ENCODE data around the gene TNP2. TPM values are rescaled to one million over a fixed set of nuclear protein-coding genes. Genes with fewer than 3 reads are reported as not detected.

The TNP2 gene
- total and polyA plus RNA-seq, 9 of the 15 experiments (the other 6 are each of a cell fraction or from before 2014, with no cell fraction given): not detected

DNA sequence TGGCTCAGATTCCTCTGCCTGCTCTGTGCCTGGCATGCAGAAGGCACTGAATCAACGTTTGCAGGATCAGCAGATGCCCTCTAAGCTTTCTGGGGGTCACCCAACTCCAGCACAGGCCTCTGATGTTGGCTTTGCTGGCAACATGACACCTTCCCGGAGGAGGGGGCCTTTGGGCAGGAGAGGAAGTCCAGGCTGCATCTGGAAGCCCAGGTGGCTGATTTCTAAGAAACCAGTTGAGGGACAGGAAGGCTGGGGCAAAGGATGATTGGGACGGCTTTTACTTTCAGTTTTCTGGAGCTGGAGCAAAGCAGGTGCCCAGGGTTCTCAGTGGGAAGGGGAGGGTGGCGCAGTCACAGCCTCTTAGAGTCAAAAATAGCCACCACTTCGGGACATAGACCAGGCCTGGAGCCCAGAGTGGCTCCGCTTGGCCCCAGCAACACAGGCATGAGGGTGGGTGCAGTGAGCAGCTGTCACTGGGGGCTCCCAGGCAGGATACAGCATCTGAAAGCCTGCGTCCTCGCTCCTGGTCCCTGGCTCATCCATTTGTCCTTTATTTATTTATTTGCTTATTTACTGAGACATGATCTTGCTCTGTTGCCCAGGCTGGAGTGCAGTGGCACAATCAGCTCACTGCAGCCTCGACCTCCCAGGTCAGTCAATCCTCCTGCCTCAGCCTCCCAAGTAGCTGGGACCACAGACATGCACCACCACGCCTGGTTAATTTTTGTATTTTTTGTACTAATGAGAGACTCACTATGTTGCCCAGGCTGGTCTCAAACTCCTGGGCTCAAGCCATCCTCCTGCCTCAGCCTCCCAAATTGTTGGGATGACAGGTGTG, 28.3 kb downstream of the TNP2 start (continued):
- TF ChIP-seq, protein P1, sequence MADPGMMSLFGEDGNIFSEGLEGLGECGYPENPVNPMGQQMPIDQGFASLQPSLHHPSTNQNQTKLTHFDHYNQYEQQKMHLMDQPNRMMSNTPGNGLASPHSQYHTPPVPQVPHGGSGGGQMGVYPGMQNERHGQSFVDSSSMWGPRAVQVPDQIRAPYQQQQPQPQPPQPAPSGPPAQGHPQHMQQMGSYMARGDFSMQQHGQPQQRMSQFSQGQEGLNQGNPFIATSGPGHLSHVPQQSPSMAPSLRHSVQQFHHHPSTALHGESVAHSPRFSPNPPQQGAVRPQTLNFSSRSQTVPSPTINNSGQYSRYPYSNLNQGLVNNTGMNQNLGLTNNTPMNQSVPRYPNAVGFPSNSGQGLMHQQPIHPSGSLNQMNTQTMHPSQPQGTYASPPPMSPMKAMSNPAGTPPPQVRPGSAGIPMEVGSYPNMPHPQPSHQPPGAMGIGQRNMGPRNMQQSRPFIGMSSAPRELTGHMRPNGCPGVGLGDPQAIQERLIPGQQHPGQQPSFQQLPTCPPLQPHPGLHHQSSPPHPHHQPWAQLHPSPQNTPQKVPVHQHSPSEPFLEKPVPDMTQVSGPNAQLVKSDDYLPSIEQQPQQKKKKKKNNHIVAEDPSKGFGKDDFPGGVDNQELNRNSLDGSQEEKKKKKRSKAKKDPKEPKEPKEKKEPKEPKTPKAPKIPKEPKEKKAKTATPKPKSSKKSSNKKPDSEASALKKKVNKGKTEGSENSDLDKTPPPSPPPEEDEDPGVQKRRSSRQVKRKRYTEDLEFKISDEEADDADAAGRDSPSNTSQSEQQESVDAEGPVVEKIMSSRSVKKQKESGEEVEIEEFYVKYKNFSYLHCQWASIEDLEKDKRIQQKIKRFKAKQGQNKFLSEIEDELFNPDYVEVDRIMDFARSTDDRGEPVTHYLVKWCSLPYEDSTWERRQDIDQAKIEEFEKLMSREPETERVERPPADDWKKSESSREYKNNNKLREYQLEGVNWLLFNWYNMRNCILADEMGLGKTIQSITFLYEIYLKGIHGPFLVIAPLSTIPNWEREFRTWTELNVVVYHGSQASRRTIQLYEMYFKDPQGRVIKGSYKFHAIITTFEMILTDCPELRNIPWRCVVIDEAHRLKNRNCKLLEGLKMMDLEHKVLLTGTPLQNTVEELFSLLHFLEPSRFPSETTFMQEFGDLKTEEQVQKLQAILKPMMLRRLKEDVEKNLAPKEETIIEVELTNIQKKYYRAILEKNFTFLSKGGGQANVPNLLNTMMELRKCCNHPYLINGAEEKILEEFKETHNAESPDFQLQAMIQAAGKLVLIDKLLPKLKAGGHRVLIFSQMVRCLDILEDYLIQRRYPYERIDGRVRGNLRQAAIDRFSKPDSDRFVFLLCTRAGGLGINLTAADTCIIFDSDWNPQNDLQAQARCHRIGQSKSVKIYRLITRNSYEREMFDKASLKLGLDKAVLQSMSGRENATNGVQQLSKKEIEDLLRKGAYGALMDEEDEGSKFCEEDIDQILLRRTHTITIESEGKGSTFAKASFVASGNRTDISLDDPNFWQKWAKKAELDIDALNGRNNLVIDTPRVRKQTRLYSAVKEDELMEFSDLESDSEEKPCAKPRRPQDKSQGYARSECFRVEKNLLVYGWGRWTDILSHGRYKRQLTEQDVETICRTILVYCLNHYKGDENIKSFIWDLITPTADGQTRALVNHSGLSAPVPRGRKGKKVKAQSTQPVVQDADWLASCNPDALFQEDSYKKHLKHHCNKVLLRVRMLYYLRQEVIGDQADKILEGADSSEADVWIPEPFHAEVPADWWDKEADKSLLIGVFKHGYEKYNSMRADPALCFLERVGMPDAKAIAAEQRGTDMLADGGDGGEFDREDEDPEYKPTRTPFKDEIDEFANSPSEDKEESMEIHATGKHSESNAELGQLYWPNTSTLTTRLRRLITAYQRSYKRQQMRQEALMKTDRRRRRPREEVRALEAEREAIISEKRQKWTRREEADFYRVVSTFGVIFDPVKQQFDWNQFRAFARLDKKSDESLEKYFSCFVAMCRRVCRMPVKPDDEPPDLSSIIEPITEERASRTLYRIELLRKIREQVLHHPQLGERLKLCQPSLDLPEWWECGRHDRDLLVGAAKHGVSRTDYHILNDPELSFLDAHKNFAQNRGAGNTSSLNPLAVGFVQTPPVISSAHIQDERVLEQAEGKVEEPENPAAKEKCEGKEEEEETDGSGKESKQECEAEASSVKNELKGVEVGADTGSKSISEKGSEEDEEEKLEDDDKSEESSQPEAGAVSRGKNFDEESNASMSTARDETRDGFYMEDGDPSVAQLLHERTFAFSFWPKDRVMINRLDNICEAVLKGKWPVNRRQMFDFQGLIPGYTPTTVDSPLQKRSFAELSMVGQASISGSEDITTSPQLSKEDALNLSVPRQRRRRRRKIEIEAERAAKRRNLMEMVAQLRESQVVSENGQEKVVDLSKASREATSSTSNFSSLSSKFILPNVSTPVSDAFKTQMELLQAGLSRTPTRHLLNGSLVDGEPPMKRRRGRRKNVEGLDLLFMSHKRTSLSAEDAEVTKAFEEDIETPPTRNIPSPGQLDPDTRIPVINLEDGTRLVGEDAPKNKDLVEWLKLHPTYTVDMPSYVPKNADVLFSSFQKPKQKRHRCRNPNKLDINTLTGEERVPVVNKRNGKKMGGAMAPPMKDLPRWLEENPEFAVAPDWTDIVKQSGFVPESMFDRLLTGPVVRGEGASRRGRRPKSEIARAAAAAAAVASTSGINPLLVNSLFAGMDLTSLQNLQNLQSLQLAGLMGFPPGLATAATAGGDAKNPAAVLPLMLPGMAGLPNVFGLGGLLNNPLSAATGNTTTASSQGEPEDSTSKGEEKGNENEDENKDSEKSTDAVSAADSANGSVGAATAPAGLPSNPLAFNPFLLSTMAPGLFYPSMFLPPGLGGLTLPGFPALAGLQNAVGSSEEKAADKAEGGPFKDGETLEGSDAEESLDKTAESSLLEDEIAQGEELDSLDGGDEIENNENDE (IDR thresholded peaks at IDR 0.05; ENCODE audit: low read depth, low read length): no peak
- TF ChIP-seq, protein P2, sequence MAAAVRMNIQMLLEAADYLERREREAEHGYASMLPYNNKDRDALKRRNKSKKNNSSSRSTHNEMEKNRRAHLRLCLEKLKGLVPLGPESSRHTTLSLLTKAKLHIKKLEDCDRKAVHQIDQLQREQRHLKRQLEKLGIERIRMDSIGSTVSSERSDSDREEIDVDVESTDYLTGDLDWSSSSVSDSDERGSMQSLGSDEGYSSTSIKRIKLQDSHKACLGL (CRISPR knock-in tag; IDR thresholded peaks at IDR 0.05; ENCODE audit: borderline replicate concordance, poor library complexity, severe bottlenecking): no peak
- TF ChIP-seq MTA2 (IDR thresholded peaks at IDR 0.05; ENCODE audit: low read depth): no peak

Measured in K562 (cell line).